ENCODE results near the gene EYA4.
"Not testable (repeated sequence)": the region's sequence is repeated elsewhere in the genome, so short reads cannot be mapped to it uniquely, and the experiment has no call there.

EYA4 gene

GRCh38 chr6:133358574-133359150 lies 117.5 kb downstream of the EYA4 start:
- no peak for DNase-seq

GRCh38 chr6:133359256-133359655 lies 118.1 kb downstream of the EYA4 start:
- no peak for DNase-seq

GRCh38 chr6:133359760-133360159 lies 118.6 kb downstream of the EYA4 start:
- no peak for DNase-seq

- no peak for DNase-seq
Measured at GRCh38 chr6:133360194-133360593, 119.0 kb downstream of the EYA4 start.

GRCh38 chr6:133362813-133363212 lies 121.7 kb downstream of the EYA4 start:
- no peak for DNase-seq

- DNase-seq = no peak
Measured at GRCh38 chr6:133368664-133369063, 127.5 kb downstream of the EYA4 start.

- no peak for DNase-seq
Measured at GRCh38 chr6:133369773-133370272, 128.7 kb downstream of the EYA4 start.

GRCh38 chr6:133376743-133377142 lies 135.6 kb downstream of the EYA4 start:
- DNase-seq = no peak

- DNase-seq = no peak
Measured at GRCh38 chr6:133377219-133377618, 136.1 kb downstream of the EYA4 start.

GRCh38 chr6:133380047-133380446 lies 138.9 kb downstream of the EYA4 start:
- no peak for DNase-seq

- DNase-seq = no peak
Measured at GRCh38 chr6:133380723-133381122, 139.6 kb downstream of the EYA4 start.

- DNase-seq = no peak
Measured at GRCh38 chr6:133388731-133389130, 147.6 kb downstream of the EYA4 start.

- no peak for DNase-seq
Measured at GRCh38 chr6:133390168-133390567, 149.0 kb downstream of the EYA4 start.

- no peak for DNase-seq
Measured at GRCh38 chr6:133392015-133392414, 150.9 kb downstream of the EYA4 start.

GRCh38 chr6:133392641-133393040 lies 151.5 kb downstream of the EYA4 start:
- no peak for DNase-seq

- no peak for DNase-seq
Measured at GRCh38 chr6:133393891-133394290, 152.7 kb downstream of the EYA4 start.

GRCh38 chr6:133394630-133395029 lies 153.5 kb downstream of the EYA4 start:
- no peak for DNase-seq

- DNase-seq = no peak
Measured at GRCh38 chr6:133396233-133396983, 155.3 kb downstream of the EYA4 start.

GRCh38 chr6:133396984-133397348 lies 155.8 kb downstream of the EYA4 start:
- DNase-seq = no peak

GRCh38 chr6:133397601-133398000 lies 156.4 kb downstream of the EYA4 start:
- DNase-seq = not testable (repeated sequence)

GRCh38 chr6:133399426-133399825 lies 158.3 kb downstream of the EYA4 start:
- no peak for DNase-seq

GRCh38 chr6:133404151-133404550 lies 163.0 kb downstream of the EYA4 start:
- no peak for DNase-seq

- DNase-seq = no peak
Measured at GRCh38 chr6:133404728-133405127, 163.6 kb downstream of the EYA4 start.

GRCh38 chr6:133407320-133408100 lies 166.4 kb downstream of the EYA4 start:
- no peak for DNase-seq
